HEK293T (cell line): Measurements from ENCODE around the gene ZNF710.

ENCODE experiments used
- CTBP1 ChIP-seq: fragments of 450-650 bp; IDR thresholded peaks from 2 replicates; pipeline ENCODE4 v1.6.1; 2016; ENCODE audit warnings: borderline replicate concordance
- FOXK2 ChIP-seq: fragments of 450-650 bp; IDR thresholded peaks from 2 replicates; pipeline ENCODE4 v1.6.1; 2016; ENCODE audit warnings: mild to moderate bottlenecking
- FOXM1 ChIP-seq: fragments of 450-650 bp; IDR thresholded peaks from 2 replicates; pipeline ENCODE4 v1.6.1; 2017; ENCODE audit warnings: mild to moderate bottlenecking, borderline replicate concordance
- NFRKB ChIP-seq: fragments of 450-650 bp; IDR thresholded peaks from 2 replicates; pipeline ENCODE4 v1.6.1; 2016; ENCODE audit warnings: mild to moderate bottlenecking, moderate library complexity
- SP1 ChIP-seq: fragments of 450-650 bp; IDR thresholded peaks from 2 replicates; pipeline ENCODE4 v1.6.1; 2017
- ZNF384 ChIP-seq: fragments of 450-650 bp; IDR thresholded peaks from 2 replicates; pipeline ENCODE4 v1.6.1; 2016
- TF ChIP-seq, protein P1 (sequence below): fragments of 450-650 bp; IDR thresholded peaks from 2 replicates; pipeline ENCODE4 v1.6.1; 2016

DNA sequence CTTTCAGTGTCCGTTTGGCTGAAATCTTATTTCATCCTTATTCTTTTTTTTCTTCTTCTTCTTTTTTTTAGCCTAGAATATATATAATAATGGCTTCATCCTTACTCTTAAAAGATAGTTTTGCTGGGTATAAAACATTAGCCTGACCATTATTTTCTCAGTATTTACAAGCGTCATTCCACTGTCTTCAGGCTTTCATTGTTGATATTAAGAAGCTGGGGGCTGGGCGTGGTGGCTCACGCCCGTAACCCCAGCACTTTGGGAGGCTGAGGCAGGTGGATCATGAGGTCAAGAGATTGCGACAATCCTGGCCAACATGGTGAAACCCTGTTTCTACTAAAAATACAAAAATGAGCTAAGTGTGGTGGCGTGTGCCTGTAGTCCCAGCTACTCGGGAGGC lies 10.6 kb downstream of the ZNF710 start:
- no peak for TF ChIP-seq FOXK2
- TF ChIP-seq ZNF384, result no peak
- TF ChIP-seq, protein P1, sequence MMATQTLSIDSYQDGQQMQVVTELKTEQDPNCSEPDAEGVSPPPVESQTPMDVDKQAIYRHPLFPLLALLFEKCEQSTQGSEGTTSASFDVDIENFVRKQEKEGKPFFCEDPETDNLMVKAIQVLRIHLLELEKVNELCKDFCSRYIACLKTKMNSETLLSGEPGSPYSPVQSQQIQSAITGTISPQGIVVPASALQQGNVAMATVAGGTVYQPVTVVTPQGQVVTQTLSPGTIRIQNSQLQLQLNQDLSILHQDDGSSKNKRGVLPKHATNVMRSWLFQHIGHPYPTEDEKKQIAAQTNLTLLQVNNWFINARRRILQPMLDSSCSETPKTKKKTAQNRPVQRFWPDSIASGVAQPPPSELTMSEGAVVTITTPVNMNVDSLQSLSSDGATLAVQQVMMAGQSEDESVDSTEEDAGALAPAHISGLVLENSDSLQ, result no peak
- TF ChIP-seq SP1, result no peak
- TF ChIP-seq NFRKB, result no peak
- TF ChIP-seq CTBP1, result no peak
- TF ChIP-seq FOXM1, result no peak
